HCT116 (cell line): ENCODE measurements around the gene CWF19L1. TPM values are rescaled to one million over a fixed set of nuclear protein-coding genes. Genes with fewer than 3 reads are reported as not detected.

ENCODE experiments used
- ATAC-seq: fragments of 200-7000 bp; cut with Tn5 transposase; 2 replicates; pipeline ENCODE4 v1.9.1; 2020; ENCODE audit warnings: mild to moderate bottlenecking, moderate library complexity
- BruUV-seq: library from RNA; stranded (reverse); fragments of 400-500 nt; replicated peaks from 2 replicates; lab custom pipeline; 2021; lab: Mats Ljungman, UMichigan
- CTCF ChIA-PET: fragments of 300-600 bp; sonication (Branson Sonifier 250); formaldehyde crosslinking; loops from one replicate; lab custom pipeline; 2021; ENCODE audit warnings: antibody characterized with exemption; lab: Charles Lee
- POLR2A ChIA-PET: fragments of 300-600, 350-600 bp; sonication (Branson Sonifier 250); formaldehyde crosslinking; loops from one replicate; lab custom pipeline; 2021; ENCODE audit warnings: antibody characterized with exemption; lab: Charles Lee
- RAD21 ChIA-PET, 2 experiments: fragments of 300-600 bp; sonication (Branson Sonifier 250); formaldehyde crosslinking; loops; one replicate each; lab custom pipeline; 2023; ENCODE audit warnings: low total read pairs in 2 of 2; ENCODE audit not compliant: uncharacterized antibody in 2 of 2, unreplicated experiment in 2 of 2, low non-redundant PET in 1 of 2; lab: Charles Lee
- DNase-seq: peaks from one replicate; pipeline ENCODE4 v3.0.0-alpha.2; 2010; ENCODE audit warnings: low read depth, low spot score
- H2AFZ ChIP-seq: fragments of 200-600 bp; shearing (Covaris generic), sonication (generic); 2 replicates; pipeline ENCODE4 v1.6.1; 2017; ENCODE audit warnings: low read depth, mixed run types, mixed read lengths, antibody characterized with exemption, low read length; ENCODE audit not compliant: poor library complexity, severe bottlenecking
- H3K27ac ChIP-seq: 2 replicates; pipeline ENCODE4 v1.5.1; 2012; ENCODE audit warnings: low read depth, low read length
- H3K27me3 ChIP-seq: fragments of 200-600 bp; sonication (generic); 2 replicates; pipeline ENCODE4 v1.6.1; 2016; ENCODE audit warnings: mixed run types, low read length, mixed read lengths; ENCODE audit not compliant: insufficient read depth
- H3K36me3 ChIP-seq, 2 experiments: fragments of 200-500 bp in 1 of 2; fragments of 200-600 bp in 1 of 2; sonication (Bioruptor generic) in 1 of 2; sonication (generic) in 1 of 2; 2 replicates each; pipeline versions ENCODE4 v1.5.1 to v1.6.1; 2014 to 2016; ENCODE audit warnings: low read length in 2 of 2, inconsistent platforms in 1 of 2, mixed read lengths in 1 of 2, mixed run types in 1 of 2; ENCODE audit not compliant: insufficient read depth in 2 of 2, control insufficient read depth in 1 of 2
- H3K4me1 ChIP-seq, 2 experiments: fragments of 200-600 bp in 1 of 2; sonication (generic) in 1 of 2; 2 replicates each; pipeline versions ENCODE4 v1.5.1 to v1.6.1; 2012 to 2017; ENCODE audit warnings: low read length in 2 of 2, inconsistent platforms in 1 of 2, mild to moderate bottlenecking in 1 of 2, mixed read lengths in 1 of 2, mixed run types in 1 of 2, moderate library complexity in 1 of 2; ENCODE audit not compliant: insufficient read depth in 2 of 2, control insufficient read depth in 1 of 2
- H3K4me2 ChIP-seq: fragments of 200-600 bp; sonication (generic); 2 replicates; pipeline ENCODE4 v1.6.1; 2017; ENCODE audit warnings: mixed run types, low read length, mixed read lengths
- H3K4me3 ChIP-seq, 2 experiments: fragments of 200-600 bp in 1 of 2; sonication (generic) in 1 of 2; replicated peaks in 1 of 2; 2 replicates each; pipeline ENCODE4 v1.5.1; 2011 to 2016; ENCODE audit warnings: low read length in 2 of 2, control low read depth in 1 of 2, low read depth in 1 of 2, mild to moderate bottlenecking in 1 of 2, mixed read lengths in 1 of 2, mixed run types in 1 of 2
- H3K79me2 ChIP-seq: fragments of 200-600 bp; sonication (generic); 2 replicates; pipeline ENCODE4 v1.6.1; 2017; ENCODE audit warnings: mild to moderate bottlenecking, mixed run types, low read length, moderate library complexity, mixed read lengths; ENCODE audit not compliant: insufficient read depth
- H3K9ac ChIP-seq: fragments of 200-600 bp; sonication (generic); 2 replicates; pipeline ENCODE4 v1.6.1; 2016; ENCODE audit warnings: low read length, mixed read lengths
- H3K9me2 ChIP-seq: fragments of 200-600 bp; sonication (generic), shearing (Covaris generic); 2 replicates; pipeline ENCODE4 v1.6.1; 2017; ENCODE audit warnings: mixed run types, mild to moderate bottlenecking, moderate library complexity; ENCODE audit not compliant: insufficient read depth
- H3K9me3 ChIP-seq, 2 experiments: fragments of 200-500 bp in 1 of 2; fragments of 200-600 bp in 1 of 2; sonication (Bioruptor generic) in 1 of 2; sonication (generic) in 1 of 2; 2 replicates each; pipeline ENCODE4 v1.6.1; 2014 to 2017; ENCODE audit warnings: low read length in 2 of 2, mixed read lengths in 2 of 2, inconsistent platforms in 1 of 2, low read depth in 1 of 2, mild to moderate bottlenecking in 1 of 2, mixed run types in 1 of 2, moderate library complexity in 1 of 2; ENCODE audit not compliant: control insufficient read depth in 1 of 2, insufficient read depth in 1 of 2
- H4K20me1 ChIP-seq: fragments of 200-600 bp; sonication (generic), shearing (Covaris generic); 2 replicates; pipeline ENCODE4 v1.6.1; 2017; ENCODE audit warnings: mixed run types, mild to moderate bottlenecking, moderate library complexity; ENCODE audit not compliant: insufficient read depth
- ZNF274 ChIP-seq: fragments of 200-500 bp; sonication (Bioruptor generic); IDR thresholded peaks from 2 replicates; pipeline ENCODE4 v1.6.1; 2014; ENCODE audit warnings: mild to moderate bottlenecking, low read depth, low read length, inconsistent platforms
- intact Hi-C: fragments of 100-400 bp; cut with micrococcal nuclease; formaldehyde crosslinking; loops from 2 replicates; pipeline ENCODE4 v1.10.0; 2022
- total RNA-seq: library from RNA; stranded (reverse); gene quantifications from one replicate; pipeline ENCODE4 v1.2.1, GENCODE V29; 2021; ENCODE audit not compliant: unreplicated experiment
- TF ChIP-seq, protein P1 (sequence below): IDR thresholded peaks from 2 replicates; pipeline ENCODE4 v1.6.1; 2011; ENCODE audit warnings: mild to moderate bottlenecking, low read length, moderate library complexity; ENCODE audit not compliant: insufficient replicate concordance; ENCODE audit errors: extremely low read depth
- TF ChIP-seq, protein P2 (sequence below), 3 experiments: fragments of 200-600 bp in 1 of 3; sonication (generic) in 1 of 3; IDR thresholded peaks in 2 of 3; conservative IDR thresholded peaks in 1 of 3; 2 replicates each; pipeline ENCODE4 v1.5.1; 2012 to 2017; ENCODE audit warnings: low read depth in 2 of 3, low read length in 2 of 3, antibody characterized with exemption in 1 of 3, borderline replicate concordance in 1 of 3, control low read depth in 1 of 3, mild to moderate bottlenecking in 1 of 3, mixed read lengths in 1 of 3, mixed run types in 1 of 3, moderate library complexity in 1 of 3; ENCODE audit not compliant: insufficient read depth in 1 of 3

CWF19L1 gene
- total RNA-seq, 1 experiment from 2014 or later = 41.7 TPM

GRCh38 chr10:100229819-100230422, 37.5 kb downstream of the CWF19L1 start:
- RAD21 ChIA-PET = no interaction called here

More at GRCh38 chr10:100229819-100230422, 37.5 kb downstream of the CWF19L1 start:
- Histone ChIP-seq H3K4me3 (peak overlapping the region; percentile 70 to 81), H3K9me2 (no peaks in the 10 kb centered on the region), H3K9ac (peak overlapping the region; percentile 72), H3K27ac (peak overlapping the region; percentile 49), H4K20me1 (peaks cover 9% of the 10 kb centered on the region; the same call in 1 of the 2 replicates), H3K9me3 (no peaks in the 10 kb centered on the region), H3K27me3 (no peaks in the 10 kb centered on the region), H3K4me2 (peak overlapping the region; percentile 79), H3K36me3 (peaks cover 9 to 11% of the 10 kb centered on the region in 2 experiments; a peak in 3 of 4 replicates), H2AFZ (peak overlapping the region; percentile 59), H3K4me1 (peaks cover 5 to 19% of the 10 kb centered on the region in 2 experiments; a peak in 3 of 4 replicates), H3K79me2 (peaks cover 44% of the 10 kb centered on the region)
- TSS peak; percentile 86 for BruUV-seq
- intact Hi-C loops = no loop called here
- ChIA-PET CTCF (no interaction called here), POLR2A (no interaction called here)
- TF ChIP-seq, protein P1, sequence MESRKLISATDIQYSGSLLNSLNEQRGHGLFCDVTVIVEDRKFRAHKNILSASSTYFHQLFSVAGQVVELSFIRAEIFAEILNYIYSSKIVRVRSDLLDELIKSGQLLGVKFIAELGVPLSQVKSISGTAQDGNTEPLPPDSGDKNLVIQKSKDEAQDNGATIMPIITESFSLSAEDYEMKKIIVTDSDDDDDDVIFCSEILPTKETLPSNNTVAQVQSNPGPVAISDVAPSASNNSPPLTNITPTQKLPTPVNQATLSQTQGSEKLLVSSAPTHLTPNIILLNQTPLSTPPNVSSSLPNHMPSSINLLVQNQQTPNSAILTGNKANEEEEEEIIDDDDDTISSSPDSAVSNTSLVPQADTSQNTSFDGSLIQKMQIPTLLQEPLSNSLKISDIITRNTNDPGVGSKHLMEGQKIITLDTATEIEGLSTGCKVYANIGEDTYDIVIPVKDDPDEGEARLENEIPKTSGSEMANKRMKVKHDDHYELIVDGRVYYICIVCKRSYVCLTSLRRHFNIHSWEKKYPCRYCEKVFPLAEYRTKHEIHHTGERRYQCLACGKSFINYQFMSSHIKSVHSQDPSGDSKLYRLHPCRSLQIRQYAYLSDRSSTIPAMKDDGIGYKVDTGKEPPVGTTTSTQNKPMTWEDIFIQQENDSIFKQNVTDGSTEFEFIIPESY = no peak
- TF ChIP-seq, protein P2, sequence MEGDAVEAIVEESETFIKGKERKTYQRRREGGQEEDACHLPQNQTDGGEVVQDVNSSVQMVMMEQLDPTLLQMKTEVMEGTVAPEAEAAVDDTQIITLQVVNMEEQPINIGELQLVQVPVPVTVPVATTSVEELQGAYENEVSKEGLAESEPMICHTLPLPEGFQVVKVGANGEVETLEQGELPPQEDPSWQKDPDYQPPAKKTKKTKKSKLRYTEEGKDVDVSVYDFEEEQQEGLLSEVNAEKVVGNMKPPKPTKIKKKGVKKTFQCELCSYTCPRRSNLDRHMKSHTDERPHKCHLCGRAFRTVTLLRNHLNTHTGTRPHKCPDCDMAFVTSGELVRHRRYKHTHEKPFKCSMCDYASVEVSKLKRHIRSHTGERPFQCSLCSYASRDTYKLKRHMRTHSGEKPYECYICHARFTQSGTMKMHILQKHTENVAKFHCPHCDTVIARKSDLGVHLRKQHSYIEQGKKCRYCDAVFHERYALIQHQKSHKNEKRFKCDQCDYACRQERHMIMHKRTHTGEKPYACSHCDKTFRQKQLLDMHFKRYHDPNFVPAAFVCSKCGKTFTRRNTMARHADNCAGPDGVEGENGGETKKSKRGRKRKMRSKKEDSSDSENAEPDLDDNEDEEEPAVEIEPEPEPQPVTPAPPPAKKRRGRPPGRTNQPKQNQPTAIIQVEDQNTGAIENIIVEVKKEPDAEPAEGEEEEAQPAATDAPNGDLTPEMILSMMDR (IDR thresholded peaks at IDR 0.05 in 2 of 3, conservative IDR thresholded peaks at IDR 0.05 in 1 of 3; ENCODE audit: borderline replicate concordance in 1 of 3, insufficient read depth in 1 of 3, low read depth in 2 of 3, low read length in 2 of 3) = no peak
- TF ChIP-seq ZNF274 = no peak
- ATAC-seq (peak; percentile 4), DNase-seq (no peak)
